ENCODE data around the gene RIMS4. TPM values are rescaled to one million over a fixed set of nuclear protein-coding genes. Genes with fewer than 3 reads are reported as not detected.
A peak's percentile ranks its signal among the peaks of the same experiment; 100 is the strongest.

The RIMS4 gene
- total and polyA plus RNA-seq, 12 donors = 0.04 to 0.42 (median 0.13) TPM; not detected in 5

GRCh38 chr20:44714701-44715498, 95.4 kb downstream of the RIMS4 start, which contains the start of gene CCN5:
Gene CCN5 (plus strand): TSS chr20:44715369. CDS start chr20:44715391, 22 bp downstream.
- no peak for TF ChIP-seq CTCF (IDR thresholded peaks at IDR 0.05)
- intact Hi-C loops (cut with DNase I) = loop anchor here in 2 of 10 donors (1.0 to 2.0 kb wide), 2 partner anchors 22 to 24 kb away; no protein-coding TSS in a partner anchor
- Histone ChIP-seq H3K27me3 (no peaks in the 10 kb centered on the region), H3K4me3 (peak within 1 kb of the TSS in 8 of 10 donors; percentile 2 to 31 (median 14)), H3K9me3 (no peaks in the 10 kb centered on the region), H3K36me3 (no peaks in the 10 kb centered on the region), H3K27ac (peak within 1 kb of the TSS; percentile 71 to 87 (median 82)), H3K4me1 (peaks cover 18 to 48% (median 44%) of the 10 kb centered on the region in 9 donors)
- WGBS, 2 donors = 45 to 46% methylated on average over 28 of the region's 28 CpGs
- peak; percentile 87 to 93 for DNase-seq
- ATAC-seq = peak; percentile 77 to 93 (median 87)

- Histone ChIP-seq H3K9me3 (no peaks in the 10 kb centered on the region), H3K27me3 (no peaks in the 10 kb centered on the region), H3K27ac (peak overlapping the region; percentile 71 to 87 (median 82)), H3K4me3 (peak overlapping the region in 1 of 10 donors; percentile 26), H3K4me1 (peaks cover 18 to 48% (median 41%) of the 10 kb centered on the region in 9 donors), H3K36me3 (no peaks in the 10 kb centered on the region)
- ATAC-seq (peak; percentile 9 to 75 (median 68)), DNase-seq (no peak)
- intact Hi-C loops (cut with DNase I) = loop anchor here in 2 of 10 donors (1.0 to 2.0 kb wide), 2 partner anchors 21 to 23 kb away; no protein-coding TSS in a partner anchor
- TF ChIP-seq CTCF (IDR thresholded peaks at IDR 0.05) = no peak
- 38 to 41% methylated on average over 13 of the region's 13 CpGs for WGBS, 2 donors
These were observed 96.1 kb downstream of the RIMS4 start for GRCh38 chr20:44714102-44714700.

- TF ChIP-seq CTCF (IDR thresholded peaks at IDR 0.05) = no peak
- peak overlapping the region in 9 of 10 donors; percentile 24 to 82 (median 70) for H3K27ac ChIP-seq
- H3K9me3 ChIP-seq = no peaks in the 10 kb centered on the region
- ATAC-seq (peak; percentile 49 to 84 (median 70)), DNase-seq (peak in 1 of 2 donors; percentile 62)
- intact Hi-C loops (cut with DNase I) = no loop called here
- peaks cover 19 to 52% (median 42%) of the 10 kb centered on the region in 9 donors for H3K4me1 ChIP-seq
- no peaks in the 10 kb centered on the region for H3K27me3 ChIP-seq
- no peaks in the 10 kb centered on the region for H3K36me3 ChIP-seq
- WGBS, 2 donors = 53 to 65% methylated on average over 8 of the region's 8 CpGs
- no peak overlapping the region for H3K4me3 ChIP-seq
These were observed 99.1 kb downstream of the RIMS4 start for GRCh38 chr20:44711237-44711636.

GRCh38 chr20:44709797-44710196, 100.5 kb downstream of the RIMS4 start:
- Histone ChIP-seq H3K36me3 (no peaks in the 10 kb centered on the region), H3K4me1 (peaks cover 9 to 42% (median 32%) of the 10 kb centered on the region in 9 donors), H3K27ac (no peak overlapping the region), H3K9me3 (no peaks in the 10 kb centered on the region), H3K27me3 (no peaks in the 10 kb centered on the region), H3K4me3 (no peak overlapping the region)
- no peak for TF ChIP-seq CTCF (IDR thresholded peaks at IDR 0.05)
- 96 to 97% methylated on average over 9 of the region's 9 CpGs for WGBS, 2 donors
- ATAC-seq = no peak
- no peak for DNase-seq
- intact Hi-C loops (cut with DNase I) = no loop called here
